C4-2B (cell line): Measurements from ENCODE around the gene C10orf143.
"Not testable (repeated sequence)": the region's sequence is repeated elsewhere in the genome, so short reads cannot be mapped to it uniquely, and the experiment has no call there.

ENCODE experiments used
- ZFX ChIP-seq: fragments of 450-650 bp; IDR thresholded peaks from 2 replicates; pipeline ENCODE4 v1.6.1; 2017
- TF ChIP-seq, protein P1 (sequence below): fragments of 450-650 bp; conservative IDR thresholded peaks from 2 replicates; pipeline ENCODE4 v1.5.1; 2017; ENCODE audit warnings: mild to moderate bottlenecking

DNA sequence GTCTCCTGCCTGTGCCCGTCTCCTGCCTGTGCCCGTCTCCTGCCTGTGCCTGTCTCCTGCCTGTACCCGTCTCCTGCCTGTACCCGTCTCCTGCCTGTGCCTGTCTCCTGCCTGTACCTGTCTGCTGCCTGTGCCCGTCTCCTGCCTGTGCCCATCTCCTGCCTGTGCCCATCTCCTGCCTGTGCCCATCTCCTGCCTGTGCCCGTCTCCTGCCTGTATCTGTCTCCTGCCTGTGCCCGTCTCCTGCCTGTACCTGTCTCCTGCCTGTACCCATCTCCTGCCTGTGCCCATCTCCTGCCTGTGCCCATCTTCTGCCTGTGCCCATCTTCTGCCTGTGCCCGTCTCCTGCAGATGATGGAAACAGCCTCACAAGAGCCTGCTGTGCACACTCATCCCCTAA is 86.3 kb downstream of the C10orf143 start:
- TF ChIP-seq, protein P1, sequence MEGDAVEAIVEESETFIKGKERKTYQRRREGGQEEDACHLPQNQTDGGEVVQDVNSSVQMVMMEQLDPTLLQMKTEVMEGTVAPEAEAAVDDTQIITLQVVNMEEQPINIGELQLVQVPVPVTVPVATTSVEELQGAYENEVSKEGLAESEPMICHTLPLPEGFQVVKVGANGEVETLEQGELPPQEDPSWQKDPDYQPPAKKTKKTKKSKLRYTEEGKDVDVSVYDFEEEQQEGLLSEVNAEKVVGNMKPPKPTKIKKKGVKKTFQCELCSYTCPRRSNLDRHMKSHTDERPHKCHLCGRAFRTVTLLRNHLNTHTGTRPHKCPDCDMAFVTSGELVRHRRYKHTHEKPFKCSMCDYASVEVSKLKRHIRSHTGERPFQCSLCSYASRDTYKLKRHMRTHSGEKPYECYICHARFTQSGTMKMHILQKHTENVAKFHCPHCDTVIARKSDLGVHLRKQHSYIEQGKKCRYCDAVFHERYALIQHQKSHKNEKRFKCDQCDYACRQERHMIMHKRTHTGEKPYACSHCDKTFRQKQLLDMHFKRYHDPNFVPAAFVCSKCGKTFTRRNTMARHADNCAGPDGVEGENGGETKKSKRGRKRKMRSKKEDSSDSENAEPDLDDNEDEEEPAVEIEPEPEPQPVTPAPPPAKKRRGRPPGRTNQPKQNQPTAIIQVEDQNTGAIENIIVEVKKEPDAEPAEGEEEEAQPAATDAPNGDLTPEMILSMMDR = not testable (repeated sequence)
- TF ChIP-seq ZFX = not testable (repeated sequence)
